Type B pancreatic cell (in vitro differentiated cells): ENCODE results near the gene RAB15. TPM values are rescaled to one million over a fixed set of nuclear protein-coding genes. Genes with fewer than 3 reads are reported as not detected.
A peak's percentile ranks its signal among the peaks of the same experiment; 100 is the strongest.

Experiments
- DNase-seq: peaks from one replicate; pipeline ENCODE4 v3.0.0; 2021; ENCODE audit warnings: mixed read lengths; ENCODE audit not compliant: unreplicated experiment; ENCODE audit errors: extremely low spot score
- H3K27ac Mint-ChIP-seq: 2 replicates; pipeline ENCODE4 v1.8.0; 2021; ENCODE audit warnings: mild to moderate bottlenecking, mixed read lengths
- H3K27me3 Mint-ChIP-seq: 2 replicates; pipeline ENCODE4 v1.8.0; 2021; ENCODE audit warnings: mixed read lengths
- H3K36me3 Mint-ChIP-seq: 2 replicates; pipeline ENCODE4 v1.8.0; 2021; ENCODE audit warnings: mixed read lengths
- H3K4me1 Mint-ChIP-seq: one replicate; pipeline ENCODE4 v1.8.0; 2021; ENCODE audit warnings: mixed read lengths; ENCODE audit not compliant: unreplicated experiment
- H3K4me3 Mint-ChIP-seq: 2 replicates; pipeline ENCODE4 v1.8.0; 2021; ENCODE audit warnings: mild to moderate bottlenecking, mixed read lengths
- H3K9me3 Mint-ChIP-seq: 2 replicates; pipeline ENCODE4 v1.8.0; 2021; ENCODE audit warnings: mixed read lengths
- CTCF ChIP-seq: fragments of 200-600 bp; sonication (generic); conservative IDR thresholded peaks from 2 replicates; pipeline ENCODE4 v1.5.0; 2021; ENCODE audit warnings: antibody characterized with exemption, mild to moderate bottlenecking
- long read RNA-seq: library from polyadenylated mRNA; unstranded; transcript quantifications from one replicate; pipeline ENCODE4 v2.0.0, GENCODE V29; 2020
- total RNA-seq: library from RNA; stranded (reverse); gene quantifications from 2 replicates; pipeline ENCODE4 v1.2.1, GENCODE V29; 2021; ENCODE audit warnings: low replicate concordance

Gene RAB15
- 31.4 and 55.6 TPM in 2 replicates for total RNA-seq
- long read RNA-seq, partial matches to known transcripts = 0 of 24 reads
- long read RNA-seq, other reads (novel, unspliced or antisense) = 24 of 24 reads

GRCh38 chr14:64971943-64972791 lies at the start of gene RAB15:
RAB15 (minus strand) TSS chr14:64972336; CDS start chr14:64972076, 260 bp downstream.
- DNase-seq = no peak
- Mint-ChIP-seq H3K27ac (peak within 1 kb of the TSS; percentile 65), H3K9me3 (no peaks in the 10 kb centered on the region), H3K4me3 (peak within 1 kb of the TSS; percentile 87), H3K4me1 (peaks cover 16% of the 10 kb centered on the region), H3K36me3 (peaks cover 8% of the 10 kb centered on the region), H3K27me3 (no peaks in the 10 kb centered on the region)
- no peak for TF ChIP-seq CTCF

GRCh38 chr14:65019944-65020566 lies 47.9 kb upstream of the RAB15 start:
- H3K27me3 Mint-ChIP-seq = no peaks in the 10 kb centered on the region
- DNase-seq = no peak
- H3K9me3 Mint-ChIP-seq = no peaks in the 10 kb centered on the region
- peak overlapping the region; percentile 33 for H3K27ac Mint-ChIP-seq
- H3K4me3 Mint-ChIP-seq = no peak overlapping the region
- H3K4me1 Mint-ChIP-seq = peaks cover 5% of the 10 kb centered on the region
- peaks cover 9% of the 10 kb centered on the region for H3K36me3 Mint-ChIP-seq
- peak; percentile 83 for TF ChIP-seq CTCF

- no peaks in the 10 kb centered on the region for H3K27me3 Mint-ChIP-seq
- no peak overlapping the region for H3K4me3 Mint-ChIP-seq
- peaks cover 16% of the 10 kb centered on the region for H3K36me3 Mint-ChIP-seq
- H3K27ac Mint-ChIP-seq = peak overlapping the region; percentile 36
- H3K9me3 Mint-ChIP-seq = no peaks in the 10 kb centered on the region
- no peak for TF ChIP-seq CTCF
- no peak for DNase-seq
- peaks cover 5% of the 10 kb centered on the region for H3K4me1 Mint-ChIP-seq
Observed at GRCh38 chr14:65016471-65016870, 44.3 kb upstream of the RAB15 start.

GRCh38 chr14:65015391-65015790 lies 43.3 kb upstream of the RAB15 start:
- H3K9me3 Mint-ChIP-seq = no peaks in the 10 kb centered on the region
- no peak overlapping the region for H3K27ac Mint-ChIP-seq
- TF ChIP-seq CTCF = no peak
- H3K4me3 Mint-ChIP-seq = no peak overlapping the region
- no peaks in the 10 kb centered on the region for H3K27me3 Mint-ChIP-seq
- peaks cover 5% of the 10 kb centered on the region for H3K4me1 Mint-ChIP-seq
- DNase-seq = no peak
- peaks cover 17% of the 10 kb centered on the region for H3K36me3 Mint-ChIP-seq

- TF ChIP-seq CTCF = no peak
- peaks cover 4% of the 10 kb centered on the region for H3K4me1 Mint-ChIP-seq
- DNase-seq = no peak
- no peaks in the 10 kb centered on the region for H3K9me3 Mint-ChIP-seq
- H3K4me3 Mint-ChIP-seq = no peak overlapping the region
- H3K36me3 Mint-ChIP-seq = peaks cover 23% of the 10 kb centered on the region
- no peak overlapping the region for H3K27ac Mint-ChIP-seq
- no peaks in the 10 kb centered on the region for H3K27me3 Mint-ChIP-seq
Observed at GRCh38 chr14:65012353-65012752, 40.2 kb upstream of the RAB15 start.
